ENCODE measurements around the gene ALPP. TPM values are rescaled to one million over a fixed set of nuclear protein-coding genes. Genes with fewer than 3 reads are reported as not detected.
"Not testable (repeated sequence)": the region's sequence is repeated elsewhere in the genome, so short reads cannot be mapped to it uniquely, and the experiment has no call there.

The ALPP gene
- total RNA-seq, 1 donor from 2014 or later = not detected

GRCh38 chr2:232362174-232362900 lies 16.2 kb upstream of the ALPP start:
- H3K4me3 ChIP-seq (ENCODE audit: low read depth, low read length) = no peak overlapping the region
- DNase-seq (ENCODE audit: low read depth) = no peak
- no peak for TF ChIP-seq CTCF (conservative IDR thresholded peaks at IDR 0.05; ENCODE audit: low read depth, low read length)

DNA sequence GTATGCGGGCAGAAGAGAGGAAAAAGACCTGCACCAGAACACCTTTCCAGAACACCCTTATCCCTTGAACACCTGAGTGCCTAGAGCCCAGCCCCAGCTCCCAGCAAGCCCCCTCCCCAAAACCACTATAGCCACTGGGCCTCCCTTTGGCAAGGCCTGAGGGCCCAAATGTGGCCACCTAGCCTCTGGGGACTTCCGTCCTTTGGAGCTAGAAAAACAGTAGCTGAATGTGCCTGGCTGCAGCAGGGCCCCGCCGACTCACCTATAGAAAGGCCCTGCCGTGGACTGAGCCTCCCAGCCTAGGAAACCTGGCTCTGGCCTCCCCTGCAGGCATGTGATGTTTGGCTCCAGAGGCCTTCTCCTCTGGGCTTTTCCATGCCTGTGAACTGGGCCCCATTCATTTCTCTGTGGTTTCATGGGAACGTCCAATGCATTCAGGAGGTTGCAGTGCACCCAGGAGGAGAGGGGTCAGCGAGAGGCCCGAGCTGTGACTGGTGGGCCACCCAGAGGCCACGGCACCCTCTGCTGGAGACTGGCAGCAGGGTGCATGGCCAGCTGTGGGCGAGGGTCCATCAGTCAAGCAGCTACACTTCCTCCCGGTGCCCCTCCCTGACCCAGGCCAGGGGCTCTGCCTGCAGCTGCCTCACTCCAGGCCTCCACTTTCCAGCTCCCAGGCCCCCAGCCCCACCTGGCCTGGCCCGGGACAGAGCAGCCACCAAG lies 15.3 kb upstream of the ALPP start:
- H3K4me3 ChIP-seq (ENCODE audit: low read depth, low read length); DNase-seq (ENCODE audit: low read depth): not testable (repeated sequence)

DNA sequence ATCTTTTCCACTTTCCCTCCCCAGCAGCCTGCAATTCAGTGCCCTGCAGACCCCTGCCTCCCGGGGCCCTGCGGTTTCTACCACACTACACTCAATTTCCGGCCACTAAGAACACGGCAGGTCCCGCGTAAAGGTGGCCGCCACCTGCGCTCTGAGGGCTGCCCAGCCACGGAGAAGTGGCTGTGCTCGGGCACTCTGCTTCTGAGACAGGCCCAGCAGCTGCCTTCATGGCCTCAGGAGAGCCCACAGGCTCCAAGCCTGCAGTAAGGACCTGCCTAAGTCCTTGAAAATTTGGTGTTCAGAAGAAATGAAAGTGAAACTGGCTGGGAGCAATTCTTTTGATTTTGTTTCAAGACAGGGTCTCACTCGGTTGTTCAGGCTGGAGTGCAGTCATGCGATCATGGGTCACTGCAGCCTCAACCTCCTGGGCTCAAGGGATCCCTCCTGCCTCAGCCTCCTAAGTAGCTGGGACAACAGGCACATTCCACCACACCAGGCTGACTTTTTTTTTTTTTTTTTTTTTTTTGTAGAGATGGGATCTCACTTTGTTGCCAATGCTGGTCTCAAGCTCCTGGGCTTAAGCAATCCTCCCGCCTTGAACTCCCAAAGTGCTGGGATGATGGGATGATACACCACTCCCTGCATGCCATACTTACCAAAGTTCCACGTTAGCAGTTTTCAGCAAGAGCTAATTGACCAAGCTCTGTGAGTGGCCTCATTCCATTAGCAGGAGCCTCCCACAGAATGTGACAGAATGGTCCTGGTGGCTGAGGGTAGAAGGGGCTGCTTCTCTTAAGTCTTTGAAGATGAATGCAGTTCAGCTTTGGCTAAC lies 14.6 kb upstream of the ALPP start:
- DNase-seq (ENCODE audit: low read depth) = no peak
- no peak for TF ChIP-seq CTCF (conservative IDR thresholded peaks at IDR 0.05; ENCODE audit: low read depth, low read length)
- H3K4me3 ChIP-seq (ENCODE audit: low read depth, low read length) = no peak overlapping the region

DNA sequence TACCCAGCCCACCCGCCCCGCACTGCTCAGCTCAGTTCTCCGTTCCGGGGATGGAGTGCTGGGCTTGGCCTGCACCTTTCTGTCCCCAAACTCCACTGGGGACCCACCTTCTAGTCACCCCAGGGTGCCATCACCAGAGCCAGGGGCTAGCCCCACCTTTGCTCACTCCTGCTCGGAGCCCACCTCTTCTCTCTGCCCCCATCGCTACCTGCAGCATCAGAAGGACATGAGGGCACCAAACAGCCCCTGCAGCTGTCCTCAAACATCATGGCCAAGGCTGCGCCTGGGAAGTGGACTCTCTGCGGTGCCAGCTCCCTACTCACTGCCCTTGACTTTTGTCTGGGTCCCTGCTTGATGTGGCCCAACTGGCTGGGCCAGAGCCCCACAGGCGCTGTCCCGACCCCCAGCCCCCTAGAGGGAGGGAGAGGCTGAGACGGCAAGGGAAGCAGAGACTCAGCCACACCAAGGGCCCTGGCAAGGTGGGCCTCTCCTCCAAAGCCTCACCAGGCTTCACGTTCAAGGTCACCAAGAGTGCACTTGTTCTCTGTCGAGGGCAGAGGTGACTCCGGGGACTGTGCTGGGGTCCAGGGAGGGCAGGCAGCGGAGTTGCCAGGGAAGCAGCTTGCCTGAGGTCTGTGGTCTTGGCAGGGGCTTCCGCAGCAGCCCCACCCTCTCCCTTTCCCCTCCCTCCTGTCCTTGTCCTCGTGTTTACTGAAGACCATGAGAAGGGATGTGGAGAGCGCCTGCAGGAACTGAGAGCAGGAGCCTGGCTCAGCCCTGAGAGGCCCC lies 13.6 kb upstream of the ALPP start:
- not testable (repeated sequence) for H3K4me3 ChIP-seq (ENCODE audit: low read depth, low read length); DNase-seq (ENCODE audit: low read depth)

- no peak overlapping the region for H3K4me3 ChIP-seq (ENCODE audit: low read depth, low read length)
- peak; percentile 48 for TF ChIP-seq CTCF (conservative IDR thresholded peaks at IDR 0.05; ENCODE audit: low read depth, low read length)
- no peak for DNase-seq (ENCODE audit: low read depth)
Measured at GRCh38 chr2:232365621-232366321, 12.8 kb upstream of the ALPP start.

GRCh38 chr2:232366461-232366860 lies 12.1 kb upstream of the ALPP start:
- H3K4me3 ChIP-seq (ENCODE audit: low read depth, low read length); DNase-seq (ENCODE audit: low read depth): not testable (repeated sequence)

DNA sequence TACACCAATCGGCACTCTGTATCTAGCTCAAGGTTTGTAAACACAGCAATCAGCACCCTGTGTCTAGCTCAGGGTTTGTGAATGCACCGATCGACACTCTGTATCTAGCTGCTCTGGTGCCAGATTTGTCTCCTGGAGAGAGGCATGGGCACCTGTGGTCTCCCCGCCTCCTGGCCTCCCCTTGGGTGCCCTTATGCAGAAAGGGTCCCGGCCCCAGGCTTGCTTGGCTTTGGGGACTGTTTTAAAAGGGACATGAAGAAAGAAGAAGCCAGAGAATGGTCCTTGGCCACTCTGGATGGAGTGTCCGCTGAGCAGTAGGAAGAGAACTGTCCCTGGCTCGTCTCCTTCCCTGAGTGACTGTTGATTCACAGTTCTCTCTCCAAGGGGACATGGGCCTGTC lies 11.5 kb upstream of the ALPP start:
- no peak for TF ChIP-seq CTCF (conservative IDR thresholded peaks at IDR 0.05; ENCODE audit: low read depth, low read length)
- no peak overlapping the region for H3K4me3 ChIP-seq (ENCODE audit: low read depth, low read length)
- no peak for DNase-seq (ENCODE audit: low read depth)

Measured in epithelial cell of proximal tubule (primary cell).